MCF 10A (cell line): ENCODE results near the gene CASP10. TPM values are rescaled to one million over a fixed set of nuclear protein-coding genes. Genes with fewer than 3 reads are reported as not detected.
"Not testable (repeated sequence)": the region's sequence is repeated elsewhere in the genome, so short reads cannot be mapped to it uniquely, and the experiment has no call there.

Experiments
- BruUV-seq: library from RNA; stranded (reverse); fragments of 400-500 nt; replicated peaks from 2 replicates; lab custom pipeline; 2021; lab: Mats Ljungman, UMichigan
- CTCF ChIA-PET: fragments of 300-600 bp; sonication (Branson Sonifier 250); formaldehyde crosslinking; extraction: SDS; loops from one replicate; lab custom pipeline; 2021; ENCODE audit warnings: antibody characterized with exemption, inconsistent platforms; lab: Yijun Ruan, JAX
- POLR2A ChIA-PET: fragments of 300-600, 350-650 bp; sonication (Branson Sonifier 250); formaldehyde crosslinking; extraction: SDS; loops from one replicate; lab custom pipeline; 2020; ENCODE audit warnings: antibody characterized with exemption, inconsistent platforms; lab: Yijun Ruan, JAX
- DNase-seq: peaks from one replicate; pipeline ENCODE4 v3.0.0-alpha.2; 2018; ENCODE audit not compliant: unreplicated experiment
- H3K27ac Mint-ChIP-seq: one replicate; pipeline ENCODE4 v1.8.0; 2022; ENCODE audit warnings: mild to moderate bottlenecking, low read depth, mixed read lengths; ENCODE audit not compliant: unreplicated experiment
- H3K27me3 Mint-ChIP-seq: one replicate; pipeline ENCODE4 v1.8.0; 2022; ENCODE audit warnings: mixed read lengths; ENCODE audit not compliant: insufficient read depth, unreplicated experiment
- H3K36me3 Mint-ChIP-seq: one replicate; pipeline ENCODE4 v1.8.0; 2022; ENCODE audit warnings: mild to moderate bottlenecking, moderate library complexity, mixed read lengths; ENCODE audit not compliant: insufficient read depth, unreplicated experiment
- H3K4me1 Mint-ChIP-seq: one replicate; pipeline ENCODE4 v1.8.0; 2022; ENCODE audit warnings: mixed read lengths; ENCODE audit not compliant: insufficient read depth, unreplicated experiment
- H3K4me3 Mint-ChIP-seq: one replicate; pipeline ENCODE4 v1.8.0; 2022; ENCODE audit warnings: mild to moderate bottlenecking, moderate library complexity, mixed read lengths; ENCODE audit not compliant: unreplicated experiment
- H3K9me3 Mint-ChIP-seq: one replicate; pipeline ENCODE4 v1.8.0; 2022; ENCODE audit warnings: mixed read lengths; ENCODE audit not compliant: unreplicated experiment
- intact Hi-C: fragments of 100-400 bp; cut with micrococcal nuclease; formaldehyde crosslinking; loops from 2 replicates; pipeline ENCODE4 v1.14.1; 2022
- total RNA-seq: library from RNA; stranded (reverse); gene quantifications from 2 replicates; pipeline ENCODE4 v1.2.3, GENCODE V29; 2022
- TF ChIP-seq, protein P1 (sequence below): fragments of 200-600 bp; IDR thresholded peaks from one replicate; pipeline ENCODE4 v1.8.0; 2022; ENCODE audit warnings: antibody characterized with exemption, mild to moderate bottlenecking; ENCODE audit not compliant: unreplicated experiment

The CASP10 gene
- total RNA-seq, 1 experiment from 2014 or later: 0.19 TPM

DNA sequence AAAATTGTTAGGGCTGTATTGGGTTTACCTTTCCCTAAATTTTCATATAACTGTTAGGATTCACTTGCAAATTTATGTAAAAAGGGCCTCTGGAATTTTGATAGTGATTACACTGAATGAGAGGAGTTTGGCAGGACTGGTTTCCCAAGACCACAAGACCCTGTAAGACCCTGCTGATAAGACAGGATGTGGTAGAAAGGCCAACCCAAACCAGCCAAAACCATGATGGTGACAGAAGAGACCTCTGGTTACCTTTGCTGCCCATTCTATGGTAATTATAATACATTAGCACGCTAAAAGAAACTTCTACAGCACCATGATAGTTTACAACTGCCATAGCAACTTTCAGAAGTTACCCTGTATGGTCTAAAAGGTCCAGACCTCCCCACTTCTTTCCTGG lies 8.3 kb upstream of the CASP10 start:
- H3K27ac Mint-ChIP-seq: no peak overlapping the region
- no peaks in the 10 kb centered on the region for H3K9me3 Mint-ChIP-seq
- no peaks in the 10 kb centered on the region for H3K4me1 Mint-ChIP-seq
- DNase-seq: no peak
- ChIA-PET POLR2A (no interaction called here), CTCF (interaction anchor here (0.6 to 1.0 kb wide), 2 partner anchors 72 to 268 kb away, joined by 3 to 4 read pairs; no protein-coding TSS in a partner anchor)
- no TSS peak for BruUV-seq
- H3K27me3 Mint-ChIP-seq: no peaks in the 10 kb centered on the region
- no peak overlapping the region for H3K4me3 Mint-ChIP-seq
- TF ChIP-seq, protein P1, sequence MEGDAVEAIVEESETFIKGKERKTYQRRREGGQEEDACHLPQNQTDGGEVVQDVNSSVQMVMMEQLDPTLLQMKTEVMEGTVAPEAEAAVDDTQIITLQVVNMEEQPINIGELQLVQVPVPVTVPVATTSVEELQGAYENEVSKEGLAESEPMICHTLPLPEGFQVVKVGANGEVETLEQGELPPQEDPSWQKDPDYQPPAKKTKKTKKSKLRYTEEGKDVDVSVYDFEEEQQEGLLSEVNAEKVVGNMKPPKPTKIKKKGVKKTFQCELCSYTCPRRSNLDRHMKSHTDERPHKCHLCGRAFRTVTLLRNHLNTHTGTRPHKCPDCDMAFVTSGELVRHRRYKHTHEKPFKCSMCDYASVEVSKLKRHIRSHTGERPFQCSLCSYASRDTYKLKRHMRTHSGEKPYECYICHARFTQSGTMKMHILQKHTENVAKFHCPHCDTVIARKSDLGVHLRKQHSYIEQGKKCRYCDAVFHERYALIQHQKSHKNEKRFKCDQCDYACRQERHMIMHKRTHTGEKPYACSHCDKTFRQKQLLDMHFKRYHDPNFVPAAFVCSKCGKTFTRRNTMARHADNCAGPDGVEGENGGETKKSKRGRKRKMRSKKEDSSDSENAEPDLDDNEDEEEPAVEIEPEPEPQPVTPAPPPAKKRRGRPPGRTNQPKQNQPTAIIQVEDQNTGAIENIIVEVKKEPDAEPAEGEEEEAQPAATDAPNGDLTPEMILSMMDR: no peak
- intact Hi-C loops: loop anchor here (5.0 to 10.0 kb wide), 2 partner anchors 362 to 470 kb away; partner anchors contain the start of gene BZW1
- peaks cover 10% of the 10 kb centered on the region for H3K36me3 Mint-ChIP-seq

DNA sequence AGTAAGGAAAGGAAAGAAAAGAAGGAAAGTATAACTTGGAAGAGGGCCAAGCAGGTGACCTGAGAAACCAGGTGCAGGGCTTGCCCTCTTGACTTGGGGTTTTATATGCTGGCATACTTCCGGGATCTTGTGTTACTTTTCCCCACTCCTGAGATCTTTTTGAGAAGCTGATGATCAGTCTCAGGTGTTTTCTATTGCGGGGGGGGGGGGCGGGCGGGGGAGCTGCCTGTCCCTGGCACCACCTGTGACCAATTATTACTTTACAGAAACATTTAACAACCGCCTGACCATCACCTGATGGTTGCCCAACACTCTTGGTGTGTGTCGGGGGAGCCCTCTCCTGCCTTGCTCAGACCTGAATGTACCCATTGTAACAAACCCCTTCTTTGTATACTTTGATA lies 6.9 kb upstream of the CASP10 start:
- Mint-ChIP-seq H3K27ac (no peak overlapping the region), H3K36me3 (peaks cover 10% of the 10 kb centered on the region), H3K27me3 (no peaks in the 10 kb centered on the region), H3K4me1 (no peaks in the 10 kb centered on the region), H3K9me3 (no peaks in the 10 kb centered on the region), H3K4me3 (no peak overlapping the region)
- no peak for DNase-seq
- intact Hi-C loops: loop anchor here (2.0 to 10.0 kb wide), 3 partner anchors 213 to 471 kb away; partner anchors contain the start of genes BZW1 and ORC2
- CTCF ChIA-PET: interaction anchor here (0.7 to 1.1 kb wide), 4 partner anchors 107 to 270 kb away, joined by 3 to 7 read pairs (median 3); partner anchors contain the start of gene ORC2
- BruUV-seq: no TSS peak
- POLR2A ChIA-PET: no interaction called here
- TF ChIP-seq, protein P1: no peak

DNA sequence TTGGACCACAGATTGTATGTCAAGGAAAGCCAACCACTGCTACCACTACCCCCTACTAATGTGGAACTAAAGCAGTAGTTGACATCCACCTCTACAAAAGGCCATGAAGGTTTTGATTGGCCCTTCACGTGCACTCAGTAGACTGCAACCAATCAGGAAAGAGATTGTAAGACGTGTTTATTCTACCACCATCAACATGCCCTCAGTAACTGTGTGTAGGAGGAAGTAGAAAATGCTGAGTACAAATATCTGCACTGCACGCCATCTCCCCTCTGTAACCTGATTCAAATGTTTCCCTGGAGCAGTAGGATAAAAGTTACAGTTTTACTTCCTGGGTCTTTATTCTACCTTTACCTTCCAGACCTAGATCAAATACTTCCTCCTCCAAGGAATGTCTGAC lies 2.9 kb upstream of the CASP10 start:
- Mint-ChIP-seq H3K9me3 (no peaks in the 10 kb centered on the region), H3K27ac (no peak overlapping the region), H3K4me1 (no peaks in the 10 kb centered on the region), H3K27me3 (no peaks in the 10 kb centered on the region), H3K4me3 (no peak overlapping the region), H3K36me3 (peaks cover 16% of the 10 kb centered on the region)
- TF ChIP-seq, protein P1: no peak
- DNase-seq: no peak
- ChIA-PET CTCF (interaction anchor here (0.8 kb wide), 1 partner anchor 22 kb away, joined by 3 read pairs; no protein-coding TSS in a partner anchor), POLR2A (interaction anchor here (1.0 kb wide), 1 partner anchor 63 kb away, joined by 5 read pairs; no protein-coding TSS in a partner anchor)
- BruUV-seq: no TSS peak
- intact Hi-C loops: no loop called here

DNA sequence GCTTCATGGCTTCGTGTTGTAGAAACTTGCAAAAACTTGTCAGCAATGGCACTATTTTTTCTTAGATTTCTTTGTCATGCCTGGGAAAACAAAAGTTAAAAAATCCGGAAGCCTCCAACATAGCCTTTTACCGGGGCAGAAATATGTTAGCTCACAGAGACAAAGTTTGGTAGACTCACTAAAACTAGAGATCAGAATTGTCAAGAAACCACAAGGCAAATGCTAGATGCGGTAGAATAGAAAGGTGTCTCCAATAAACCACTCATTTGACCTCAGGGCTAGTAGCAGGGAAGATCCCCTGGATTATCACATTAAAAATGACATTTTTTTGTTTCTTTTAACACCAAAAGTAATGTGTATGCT lies 405 bp downstream of the CASP10 start:
- no peak overlapping the region for H3K27ac Mint-ChIP-seq
- intact Hi-C loops: no loop called here
- BruUV-seq: TSS peak; percentile 30
- H3K4me3 Mint-ChIP-seq: peak overlapping the region; percentile 46
- DNase-seq: no peak
- H3K4me1 Mint-ChIP-seq: no peaks in the 10 kb centered on the region
- TF ChIP-seq, protein P1: no peak
- H3K9me3 Mint-ChIP-seq: no peaks in the 10 kb centered on the region
- POLR2A ChIA-PET: interaction anchor here (1.3 to 1.6 kb wide), 2 partner anchors 12 to 49 kb away, joined by 3 to 10 read pairs; no protein-coding TSS in a partner anchor
- CTCF ChIA-PET: interaction anchor here (0.6 to 2.3 kb wide), 6 partner anchors 35 to 1017 kb away, joined by 3 to 24 read pairs (median 3); no protein-coding TSS in a partner anchor
- H3K36me3 Mint-ChIP-seq: peaks cover 6% of the 10 kb centered on the region
- H3K27me3 Mint-ChIP-seq: no peaks in the 10 kb centered on the region

DNA sequence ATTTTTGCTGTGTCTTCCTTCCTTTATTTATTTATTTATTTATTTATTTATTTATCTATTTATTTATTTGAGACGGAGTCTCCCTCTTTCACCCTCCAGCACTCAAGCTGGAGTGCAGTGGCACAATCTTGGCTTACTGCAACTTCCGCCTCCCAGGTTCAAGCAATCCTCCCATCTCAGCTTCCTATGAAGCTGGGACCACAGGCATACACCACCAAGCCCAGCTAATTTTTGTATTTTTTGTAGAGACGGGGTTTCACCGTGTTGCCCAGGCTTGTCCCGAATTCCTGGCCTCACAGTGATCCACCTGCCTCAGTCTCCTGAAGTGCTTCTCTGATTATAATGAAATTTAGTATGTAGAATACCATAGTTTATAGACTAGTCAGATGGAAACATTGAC lies 894 bp downstream of the CASP10 start:
- H3K4me3 Mint-ChIP-seq, H3K27ac Mint-ChIP-seq, H3K27me3 Mint-ChIP-seq, H3K4me1 Mint-ChIP-seq, DNase-seq, H3K9me3 Mint-ChIP-seq, H3K36me3 Mint-ChIP-seq, BruUV-seq, intact Hi-C loops: not testable (repeated sequence)
- CTCF ChIA-PET: interaction anchor here (0.7 to 1.0 kb wide), 2 partner anchors 34 to 203 kb away, joined by 3 read pairs; no protein-coding TSS in a partner anchor
- POLR2A ChIA-PET: interaction anchor here (1.6 kb wide), 1 partner anchor 49 kb away, joined by 10 read pairs; no protein-coding TSS in a partner anchor

DNA sequence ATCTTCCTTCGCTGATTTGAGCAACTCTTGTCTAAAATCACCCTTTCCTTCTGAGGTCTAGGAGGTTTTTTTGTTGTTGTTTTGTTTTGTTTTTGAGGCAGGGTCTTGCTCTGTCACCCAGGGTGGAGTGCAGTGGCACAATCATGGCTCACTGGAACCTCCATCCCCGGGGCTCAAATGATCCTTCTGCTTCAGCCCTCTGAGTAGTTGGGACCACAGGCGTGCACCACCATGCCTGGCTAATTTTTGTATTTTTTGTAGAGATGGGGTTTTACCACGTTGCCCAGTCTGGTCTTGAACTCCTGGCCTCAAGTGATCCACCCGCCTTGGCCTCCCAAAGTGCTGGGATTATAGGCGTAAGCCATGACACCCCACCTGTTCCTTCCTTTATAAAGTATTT lies 1.3 kb downstream of the CASP10 start:
- CTCF ChIA-PET: interaction anchor here (0.7 to 1.0 kb wide), 2 partner anchors 34 to 203 kb away, joined by 3 read pairs; no protein-coding TSS in a partner anchor
- DNase-seq, H3K4me1 Mint-ChIP-seq, H3K27me3 Mint-ChIP-seq, H3K36me3 Mint-ChIP-seq, intact Hi-C loops, BruUV-seq, H3K27ac Mint-ChIP-seq, POLR2A ChIA-PET, H3K4me3 Mint-ChIP-seq, H3K9me3 Mint-ChIP-seq: not testable (repeated sequence)
